Fibroblast of the aortic adventitia (primary cell): ENCODE data around the gene ARHGEF12. TPM values are rescaled to one million over a fixed set of nuclear protein-coding genes. Genes with fewer than 3 reads are reported as not detected.

ENCODE experiments used
- DNase-seq: peaks from one replicate; pipeline ENCODE4 v3.0.0-alpha.2; 2010; ENCODE audit warnings: low read depth
- H3K4me3 ChIP-seq: 2 replicates; pipeline ENCODE4 v1.5.1; 2011; ENCODE audit warnings: low read depth, mild to moderate bottlenecking, control low read depth, low read length, moderate library complexity
- CTCF ChIP-seq: IDR thresholded peaks from 2 replicates; pipeline ENCODE4 v1.5.1; 2011; ENCODE audit warnings: mild to moderate bottlenecking, low read length, control low read depth, inconsistent platforms; ENCODE audit not compliant: insufficient read depth
- total RNA-seq: library from RNA; depleted of rRNA; stranded (reverse); fragments of >200 nt; gene quantifications from 2 replicates; pipeline ENCODE4 v1.2.3, GENCODE V29; 2012; ENCODE audit warnings: low replicate concordance

Gene ARHGEF12
- total RNA-seq, 1 donor, result 103 TPM

- no peak for TF ChIP-seq CTCF
- DNase-seq, result no peak
- H3K4me3 ChIP-seq, result no peak overlapping the region
Observed at GRCh38 chr11:120383518-120384155, 47.4 kb downstream of the ARHGEF12 start.

GRCh38 chr11:120384476-120384875 lies 48.3 kb downstream of the ARHGEF12 start:
- DNase-seq, result no peak
- TF ChIP-seq CTCF, result no peak
- H3K4me3 ChIP-seq, result no peak overlapping the region

GRCh38 chr11:120385110-120385509 lies 48.9 kb downstream of the ARHGEF12 start:
- TF ChIP-seq CTCF, result no peak
- DNase-seq, result no peak
- H3K4me3 ChIP-seq, result no peak overlapping the region

DNA sequence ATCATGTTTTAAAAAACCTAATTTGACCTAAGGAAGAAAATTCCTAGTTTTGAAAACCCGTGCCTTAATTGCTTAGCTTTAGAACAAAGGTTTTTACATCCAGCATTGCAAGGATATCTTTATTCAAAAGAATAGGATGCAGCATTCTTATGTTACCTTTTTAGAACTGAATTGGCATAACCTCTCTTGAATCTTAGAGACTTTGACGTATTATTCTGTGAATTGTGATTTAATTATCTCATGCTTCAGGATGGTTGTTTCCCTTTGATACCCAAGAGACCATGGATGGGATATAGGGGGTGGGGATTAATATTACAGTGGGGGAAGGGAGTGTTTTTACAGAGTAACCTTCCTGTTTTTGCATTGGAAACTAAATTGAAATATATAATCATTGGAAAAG lies 49.4 kb downstream of the ARHGEF12 start:
- DNase-seq, result no peak
- TF ChIP-seq CTCF, result no peak
- no peak overlapping the region for H3K4me3 ChIP-seq

- TF ChIP-seq CTCF, result no peak
- DNase-seq, result no peak
- H3K4me3 ChIP-seq, result no peak overlapping the region
Observed at GRCh38 chr11:120386318-120386717, 50.1 kb downstream of the ARHGEF12 start.

DNA sequence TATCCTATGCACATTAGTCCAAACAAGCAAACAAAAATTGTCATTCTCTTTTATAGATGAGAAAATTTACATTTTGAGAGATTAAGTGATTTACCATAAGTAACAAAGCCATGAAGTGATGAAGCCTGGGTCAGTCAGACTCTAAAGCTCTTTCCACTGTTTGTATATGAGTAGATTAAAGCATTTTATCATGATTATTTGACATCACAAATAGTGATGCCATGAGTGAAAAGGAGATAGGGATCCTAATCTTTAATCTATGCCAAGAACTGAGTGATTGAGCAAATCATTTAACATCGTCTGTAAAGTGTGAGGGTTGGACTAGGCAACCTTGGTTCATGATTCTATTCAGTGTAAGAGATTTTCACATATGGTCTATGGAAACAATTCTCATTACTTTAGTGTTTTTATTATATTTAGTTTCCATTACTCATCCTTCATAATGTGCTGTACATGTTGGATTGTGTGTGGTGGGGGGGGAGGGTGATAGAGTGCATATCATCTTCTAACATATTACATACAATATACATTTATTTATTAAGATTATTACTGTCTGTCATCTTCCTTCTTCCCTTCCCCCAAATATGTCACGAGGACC lies 50.7 kb downstream of the ARHGEF12 start:
- no peak for TF ChIP-seq CTCF
- DNase-seq, result no peak
- no peak overlapping the region for H3K4me3 ChIP-seq

GRCh38 chr11:120388261-120388660 lies 52.0 kb downstream of the ARHGEF12 start:
- no peak overlapping the region for H3K4me3 ChIP-seq
- TF ChIP-seq CTCF, result no peak
- DNase-seq, result no peak
